Right ventricle myocardium superior (tissue), 1 donor: ENCODE data around the gene MESD. TPM values are rescaled to one million over a fixed set of nuclear protein-coding genes. Genes with fewer than 3 reads are reported as not detected.

ENCODE experiments used
- microRNA-seq: library from miRNA; unstranded; fragments of <30 nt; microRNA quantifications from one replicate; pipeline ENCODE4 v1.2.0, GENCODE V29; 2020
- total RNA-seq: library from RNA; stranded (reverse); fragmentation: NEBNext Ultra II Directional; extraction: Animal tissue kit (Norgen Biotek cat#: 25700); gene quantifications from one replicate; pipeline ENCODE4 v1.2.1, GENCODE V29; 2021
- donor health status: DM: no; HTN: yes; CAD: no; lungs with severe emphysema.

MESD gene
- total RNA-seq, 1 donor from 2014 or later, result 12.5 TPM

Small RNA genes lying within 50 kb of the gene (microRNA-seq; reads per million reads assigned to microRNA genes)
- not detected for gene MIR4514

Other genes with a start within 250 kb of the MESD start
- not detected for gene CEMIP, start 210.4 kb downstream of the MESD start, total RNA-seq
- gene TLNRD1, start 11.1 kb upstream of the MESD start, total RNA-seq, result 6.1 TPM
- gene CFAP161, start 144.5 kb upstream of the MESD start, total RNA-seq, result 0.30 TPM
- 2.7 TPM for gene IL16, start 207.1 kb upstream of the MESD start, total RNA-seq